Uterus (tissue), 4 donors: Measurements from ENCODE around the gene FEZF2. TPM values are rescaled to one million over a fixed set of nuclear protein-coding genes. Genes with fewer than 3 reads are reported as not detected.

ENCODE experiments used
- DNase-seq, 2 donors: peaks; one replicate each; pipeline ENCODE4 v3.0.0-alpha.2; 2019 to 2020
- H3K27ac ChIP-seq, 2 donors: fragments of 200-600 bp; sonication (generic); 1 replicate in 1 of 2; 2 replicates in 1 of 2; pipeline ENCODE4 v1.5.1; 2016 to 2018
- H3K27me3 ChIP-seq, 2 donors: fragments of 200-600 bp; sonication (generic); one replicate each; pipeline ENCODE4 v1.5.1; 2018 to 2019; ENCODE audit warnings: control low read depth in 1 of 2
- H3K36me3 ChIP-seq, 2 donors: fragments of 200-600 bp; sonication (generic); one replicate each; pipeline ENCODE4 v1.5.1; 2019; ENCODE audit warnings: control low read depth in 1 of 2
- H3K4me1 ChIP-seq, 2 donors: fragments of 200-600 bp; sonication (generic); one replicate each; pipeline ENCODE4 v1.5.1; 2018 to 2019; ENCODE audit warnings: control low read depth in 1 of 2
- H3K4me3 ChIP-seq, 2 donors: fragments of 200-600 bp; sonication (generic); 1 replicate in 1 of 2; 2 replicates in 1 of 2; pipeline ENCODE4 v1.5.1; 2018 to 2019; ENCODE audit warnings: mild to moderate bottlenecking in 1 of 2
- H3K9me3 ChIP-seq, 2 donors: fragments of 200-600 bp; sonication (generic); one replicate each; pipeline ENCODE4 v1.5.1; 2019; ENCODE audit warnings: control low read depth in 1 of 2
- POLR2A ChIP-seq, 2 donors: fragments of 450-650 bp; IDR thresholded peaks; one replicate each; pipeline ENCODE4 v1.6.1; 2016; ENCODE audit warnings: antibody characterized with exemption in 2 of 2, mild to moderate bottlenecking in 1 of 2, moderate library complexity in 1 of 2
- intact Hi-C: fragments of 100-400 bp; cut with DNase I; formaldehyde crosslinking; loops from one replicate; pipeline ENCODE4 v1.15.1; 2023; ENCODE audit warnings: low total_unique reads
- total RNA-seq, 4 donors: library from RNA; depleted of rRNA in 3 of 4; stranded (reverse); fragments of >200 nt in 3 of 4; gene quantifications; one replicate each; pipeline versions ENCODE4 v1.1.0 to v1.2.4, GENCODE V29; 2014 to 2023
- TF ChIP-seq, protein P1 (sequence below), 4 experiments: fragments of 200-600 bp in 2 of 4; fragments of 450-650 bp in 2 of 4; sonication (generic) in 2 of 4; IDR thresholded peaks; one replicate each; pipeline ENCODE4 v1.5.1; 2016 to 2019; ENCODE audit warnings: antibody characterized with exemption in 4 of 4, mild to moderate bottlenecking in 2 of 4, moderate library complexity in 1 of 4
- donor health status: DM: yes; HTN: yes; CAD: no.

Gene FEZF2
- total RNA-seq, 4 donors from 2014 or later = not detected

DNA sequence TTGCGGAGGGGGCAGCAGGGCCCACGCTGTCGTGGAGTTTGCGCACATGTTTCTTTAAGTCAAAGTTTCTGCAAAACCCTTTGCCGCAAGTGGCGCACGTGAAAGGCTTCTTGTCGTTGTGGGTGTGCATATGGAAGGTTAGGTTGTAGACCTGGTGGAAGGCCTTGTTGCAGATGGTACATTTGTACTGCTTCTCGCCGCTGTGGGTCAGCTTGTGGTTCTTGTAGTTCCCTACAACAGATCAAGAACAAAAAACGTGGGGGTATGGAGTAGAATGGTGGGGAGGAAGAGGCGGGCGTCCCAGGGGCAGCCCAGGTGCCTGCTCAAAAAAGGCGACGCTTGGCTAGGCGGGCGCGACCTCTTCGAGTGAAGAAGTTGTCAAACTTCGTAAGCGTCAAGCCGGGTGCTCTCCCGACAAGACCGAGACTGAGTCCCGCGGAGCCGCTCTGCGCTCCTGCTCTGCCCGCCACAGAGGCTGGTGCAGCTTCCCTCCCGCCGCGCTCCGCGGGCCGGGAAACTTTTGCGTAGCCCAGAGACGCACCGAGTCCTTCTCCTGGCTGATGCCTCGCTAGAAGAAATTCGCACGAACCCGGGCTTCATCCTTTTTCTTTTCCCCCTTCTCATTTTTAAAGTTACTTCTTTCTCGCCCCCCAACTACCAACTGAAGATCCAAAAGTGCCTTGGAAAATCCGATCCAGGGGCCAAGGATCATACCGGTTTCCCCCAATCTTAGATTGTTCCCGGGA is 3.1 kb downstream of the FEZF2 start:
- H3K27me3 ChIP-seq = peaks cover 4 to 75% of the 10 kb centered on the region in 2 donors
- peaks cover 0 to 27% of the 10 kb centered on the region in 2 donors for H3K4me1 ChIP-seq
- H3K9me3 ChIP-seq = no peaks in the 10 kb centered on the region
- H3K27ac ChIP-seq = no peak overlapping the region
- no peaks in the 10 kb centered on the region for H3K36me3 ChIP-seq
- intact Hi-C loops = no loop called here
- DNase-seq = no peak
- no peak for TF ChIP-seq POLR2A (IDR thresholded peaks at IDR 0.05)
- TF ChIP-seq, protein P1, sequence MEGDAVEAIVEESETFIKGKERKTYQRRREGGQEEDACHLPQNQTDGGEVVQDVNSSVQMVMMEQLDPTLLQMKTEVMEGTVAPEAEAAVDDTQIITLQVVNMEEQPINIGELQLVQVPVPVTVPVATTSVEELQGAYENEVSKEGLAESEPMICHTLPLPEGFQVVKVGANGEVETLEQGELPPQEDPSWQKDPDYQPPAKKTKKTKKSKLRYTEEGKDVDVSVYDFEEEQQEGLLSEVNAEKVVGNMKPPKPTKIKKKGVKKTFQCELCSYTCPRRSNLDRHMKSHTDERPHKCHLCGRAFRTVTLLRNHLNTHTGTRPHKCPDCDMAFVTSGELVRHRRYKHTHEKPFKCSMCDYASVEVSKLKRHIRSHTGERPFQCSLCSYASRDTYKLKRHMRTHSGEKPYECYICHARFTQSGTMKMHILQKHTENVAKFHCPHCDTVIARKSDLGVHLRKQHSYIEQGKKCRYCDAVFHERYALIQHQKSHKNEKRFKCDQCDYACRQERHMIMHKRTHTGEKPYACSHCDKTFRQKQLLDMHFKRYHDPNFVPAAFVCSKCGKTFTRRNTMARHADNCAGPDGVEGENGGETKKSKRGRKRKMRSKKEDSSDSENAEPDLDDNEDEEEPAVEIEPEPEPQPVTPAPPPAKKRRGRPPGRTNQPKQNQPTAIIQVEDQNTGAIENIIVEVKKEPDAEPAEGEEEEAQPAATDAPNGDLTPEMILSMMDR (IDR thresholded peaks at IDR 0.05) = no peak
- no peak overlapping the region for H3K4me3 ChIP-seq

DNA sequence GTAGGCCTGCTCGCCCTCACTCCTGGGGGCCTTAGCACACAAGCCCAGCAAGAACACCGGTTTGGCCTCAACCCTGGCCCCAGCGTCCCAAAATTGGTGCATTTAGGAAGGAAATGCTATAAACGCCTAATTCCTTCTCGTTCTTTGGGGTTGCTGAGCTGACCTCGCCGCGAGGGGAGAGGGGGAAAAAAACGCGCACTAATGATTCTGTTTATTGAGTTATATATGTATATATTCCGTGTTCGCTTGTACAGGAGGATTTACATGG is 3.9 kb downstream of the FEZF2 start:
- H3K27me3 ChIP-seq = peaks cover 4 to 67% of the 10 kb centered on the region in 2 donors
- DNase-seq = no peak
- intact Hi-C loops = no loop called here
- no peaks in the 10 kb centered on the region for H3K9me3 ChIP-seq
- TF ChIP-seq POLR2A (IDR thresholded peaks at IDR 0.05) = no peak
- TF ChIP-seq, protein P1 (IDR thresholded peaks at IDR 0.05) = no peak
- no peak overlapping the region for H3K4me3 ChIP-seq
- H3K4me1 ChIP-seq = peaks cover 0 to 24% of the 10 kb centered on the region in 2 donors
- no peak overlapping the region for H3K27ac ChIP-seq
- no peaks in the 10 kb centered on the region for H3K36me3 ChIP-seq

DNA sequence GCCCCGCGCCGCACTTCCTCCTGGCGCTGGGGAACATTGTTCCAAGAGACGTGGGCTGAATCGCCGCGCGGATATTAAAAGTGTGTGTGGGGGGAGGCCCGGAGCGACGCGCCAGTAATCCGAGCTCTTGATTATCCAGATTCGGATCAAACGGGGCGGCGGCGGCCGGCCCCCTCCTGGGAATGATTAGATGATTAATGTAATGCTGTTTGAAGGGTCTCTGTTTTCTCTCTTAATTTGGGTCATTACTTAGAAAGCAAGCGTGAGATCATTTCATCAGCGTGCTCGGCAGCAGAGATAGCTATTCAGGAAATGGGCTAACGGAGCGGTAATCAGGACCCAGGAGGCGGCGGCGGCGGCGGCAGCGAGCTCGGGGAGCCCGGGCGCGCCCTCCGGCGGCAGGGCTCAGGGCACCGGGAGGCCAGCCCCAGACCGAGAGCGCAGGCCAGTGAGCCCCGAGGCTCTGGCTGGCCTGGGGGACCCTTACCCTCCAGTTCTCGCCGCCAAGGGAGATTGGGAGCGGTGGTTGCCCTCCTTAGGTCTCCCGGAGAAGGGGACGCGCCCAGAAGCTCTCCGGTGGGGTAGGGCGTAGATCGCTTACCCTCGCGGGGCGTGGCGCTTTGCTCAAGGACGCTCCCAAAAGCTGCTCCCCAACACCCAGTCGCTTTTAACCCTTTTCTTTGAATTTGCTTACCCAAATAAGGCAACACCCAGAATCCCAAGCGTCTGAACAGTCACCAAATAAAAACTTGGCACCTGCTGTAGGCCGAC is 4.5 kb downstream of the FEZF2 start:
- Histone ChIP-seq H3K4me3 (no peak overlapping the region), H3K9me3 (no peaks in the 10 kb centered on the region), H3K27me3 (peaks cover 4 to 61% of the 10 kb centered on the region in 2 donors), H3K36me3 (no peaks in the 10 kb centered on the region), H3K27ac (no peak overlapping the region), H3K4me1 (peaks cover 0 to 20% of the 10 kb centered on the region in 2 donors)
- TF ChIP-seq, protein P1 (IDR thresholded peaks at IDR 0.05) = no peak
- no peak for TF ChIP-seq POLR2A (IDR thresholded peaks at IDR 0.05)
- no peak for DNase-seq
- intact Hi-C loops = no loop called here

DNA sequence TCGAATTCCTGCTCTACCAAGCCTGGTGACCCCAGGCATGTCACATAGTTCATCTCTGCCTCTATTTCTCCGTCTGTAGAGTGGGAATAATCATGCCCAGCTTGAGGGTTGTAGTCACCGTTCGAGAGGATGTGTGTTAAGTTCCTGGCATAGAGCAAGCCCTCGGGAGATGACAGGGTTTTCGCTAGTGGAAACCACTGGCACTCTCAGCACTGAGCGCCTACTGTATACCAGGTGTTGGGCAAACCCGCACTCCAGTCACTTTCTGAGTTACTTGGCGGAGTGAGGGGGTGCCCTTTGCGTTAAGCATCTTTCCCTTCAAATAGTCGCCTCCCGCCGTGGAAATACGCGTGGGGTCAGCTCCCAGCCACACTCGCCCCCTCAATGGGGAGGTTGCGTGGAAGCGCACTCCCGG is 5.1 kb downstream of the FEZF2 start:
- intact Hi-C loops = no loop called here
- no peak for DNase-seq
- Histone ChIP-seq H3K36me3 (no peaks in the 10 kb centered on the region), H3K27ac (no peak overlapping the region), H3K27me3 (peaks cover 4 to 56% of the 10 kb centered on the region in 2 donors), H3K4me3 (no peak overlapping the region), H3K4me1 (peaks cover 0 to 20% of the 10 kb centered on the region in 2 donors), H3K9me3 (no peaks in the 10 kb centered on the region)
- TF ChIP-seq, protein P1 (IDR thresholded peaks at IDR 0.05) = no peak
- no peak for TF ChIP-seq POLR2A (IDR thresholded peaks at IDR 0.05)

DNA sequence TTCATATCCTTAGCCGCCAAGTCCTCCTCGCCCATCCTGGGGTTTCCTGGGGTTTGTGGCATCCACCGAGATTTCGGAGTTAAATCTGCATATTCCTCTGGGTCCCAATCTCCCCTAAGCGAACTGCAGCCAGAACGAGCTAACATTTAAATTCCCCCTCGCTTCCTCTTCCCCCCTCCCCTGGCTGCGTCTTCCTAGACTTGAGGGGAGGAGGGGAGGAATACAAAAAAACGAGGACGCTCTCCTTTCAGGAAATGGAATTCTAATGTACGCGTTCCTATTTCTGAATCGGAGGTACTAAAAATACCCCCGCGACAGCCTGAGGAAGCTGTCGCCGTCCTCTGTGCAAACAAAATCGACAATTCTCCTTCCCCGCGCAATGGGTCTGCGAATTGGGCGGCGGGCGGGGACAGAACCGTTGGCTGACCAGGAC is 5.6 kb downstream of the FEZF2 start:
- H3K36me3 ChIP-seq = no peaks in the 10 kb centered on the region
- intact Hi-C loops = no loop called here
- H3K9me3 ChIP-seq = no peaks in the 10 kb centered on the region
- no peak for DNase-seq
- H3K27me3 ChIP-seq = peaks cover 4 to 52% of the 10 kb centered on the region in 2 donors
- no peak overlapping the region for H3K4me3 ChIP-seq
- H3K27ac ChIP-seq = no peak overlapping the region
- TF ChIP-seq, protein P1 (IDR thresholded peaks at IDR 0.05) = no peak
- TF ChIP-seq POLR2A (IDR thresholded peaks at IDR 0.05) = no peak
- H3K4me1 ChIP-seq = peaks cover 0 to 20% of the 10 kb centered on the region in 2 donors
